Breast epithelium (tissue), 4 donors: ENCODE data around the gene ATP5ME. TPM values are rescaled to one million over a fixed set of nuclear protein-coding genes. Genes with fewer than 3 reads are reported as not detected.

Experiments used
- DNase-seq, 2 donors: peaks; one replicate each; pipeline ENCODE4 v3.0.0-alpha.2; 2019; ENCODE audit warnings: low spot score in 2 of 2
- H3K27ac ChIP-seq, 2 donors: fragments of 200-600 bp; sonication (generic) in 1 of 2; one replicate each; pipeline ENCODE4 v1.5.1; 2016 to 2019; ENCODE audit warnings: mild to moderate bottlenecking in 1 of 2
- H3K27me3 ChIP-seq, 2 donors: fragments of 200-600 bp; sonication (generic) in 1 of 2; one replicate each; pipeline versions ENCODE4 v1.5.1 to v1.6.0; 2017 to 2019; ENCODE audit warnings: control low read depth in 1 of 2, mild to moderate bottlenecking in 1 of 2
- H3K36me3 ChIP-seq: fragments of 200-600 bp; one replicate; pipeline ENCODE4 v1.5.1; 2019
- H3K4me1 ChIP-seq, 2 donors: fragments of 200-600 bp; sonication (generic); one replicate each; pipeline ENCODE4 v1.5.1; 2016 to 2019; ENCODE audit warnings: control low read depth in 1 of 2
- H3K4me3 ChIP-seq, 3 donors: fragments of 200-600 bp; sonication (generic); 1 replicate in 2 of 3; 2 replicates in 1 of 3; pipeline ENCODE4 v1.5.1; 2016 to 2019; ENCODE audit warnings: mild to moderate bottlenecking in 3 of 3, moderate library complexity in 2 of 3
- H3K9me3 ChIP-seq, 2 donors: fragments of 200-600 bp; sonication (generic) in 1 of 2; one replicate each; pipeline ENCODE4 v1.5.1; 2016 to 2019; ENCODE audit warnings: control low read depth in 1 of 2
- POLR2A ChIP-seq: fragments of 450-650 bp; IDR thresholded peaks from one replicate; pipeline ENCODE4 v1.6.1; 2016; ENCODE audit warnings: antibody characterized with exemption, mild to moderate bottlenecking, moderate library complexity
- POLR2AphosphoS5 ChIP-seq, 3 donors: sonication (generic); formaldehyde crosslinking; IDR thresholded peaks; one replicate each; pipeline ENCODE4 v1.6.1; 2017; ENCODE audit warnings: antibody characterized with exemption in 3 of 3
- intact Hi-C: fragments of 100-400 bp; cut with DNase I; formaldehyde crosslinking; loops from one replicate; pipeline ENCODE4 v1.15.1; 2023; ENCODE audit warnings: low total_unique reads
- total RNA-seq, 3 donors: library from RNA; depleted of rRNA; stranded (reverse); fragments of >200 nt; gene quantifications; one replicate each; pipeline ENCODE4 v1.1.0, GENCODE V29; 2016
- TF ChIP-seq, protein P1 (sequence below), 3 donors: fragments of 450-650 bp; IDR thresholded peaks; one replicate each; pipeline ENCODE4 v1.5.1; 2016 to 2017; ENCODE audit warnings: antibody characterized with exemption in 3 of 3, mild to moderate bottlenecking in 3 of 3, moderate library complexity in 3 of 3

The ATP5ME gene
- total RNA-seq, 3 donors from 2014 or later, result 108 to 179 (median 128) TPM

- peak overlapping the region; percentile 74 to 86 for H3K27ac ChIP-seq
- DNase-seq, result no peak
- no peaks in the 10 kb centered on the region for H3K36me3 ChIP-seq
- peaks cover 0 to 8% of the 10 kb centered on the region in 2 donors for H3K4me1 ChIP-seq
- no peaks in the 10 kb centered on the region for H3K9me3 ChIP-seq
- intact Hi-C loops, result no loop called here
- TF ChIP-seq POLR2AphosphoS5 (IDR thresholded peaks at IDR 0.05), result no peak
- TF ChIP-seq, protein P1, sequence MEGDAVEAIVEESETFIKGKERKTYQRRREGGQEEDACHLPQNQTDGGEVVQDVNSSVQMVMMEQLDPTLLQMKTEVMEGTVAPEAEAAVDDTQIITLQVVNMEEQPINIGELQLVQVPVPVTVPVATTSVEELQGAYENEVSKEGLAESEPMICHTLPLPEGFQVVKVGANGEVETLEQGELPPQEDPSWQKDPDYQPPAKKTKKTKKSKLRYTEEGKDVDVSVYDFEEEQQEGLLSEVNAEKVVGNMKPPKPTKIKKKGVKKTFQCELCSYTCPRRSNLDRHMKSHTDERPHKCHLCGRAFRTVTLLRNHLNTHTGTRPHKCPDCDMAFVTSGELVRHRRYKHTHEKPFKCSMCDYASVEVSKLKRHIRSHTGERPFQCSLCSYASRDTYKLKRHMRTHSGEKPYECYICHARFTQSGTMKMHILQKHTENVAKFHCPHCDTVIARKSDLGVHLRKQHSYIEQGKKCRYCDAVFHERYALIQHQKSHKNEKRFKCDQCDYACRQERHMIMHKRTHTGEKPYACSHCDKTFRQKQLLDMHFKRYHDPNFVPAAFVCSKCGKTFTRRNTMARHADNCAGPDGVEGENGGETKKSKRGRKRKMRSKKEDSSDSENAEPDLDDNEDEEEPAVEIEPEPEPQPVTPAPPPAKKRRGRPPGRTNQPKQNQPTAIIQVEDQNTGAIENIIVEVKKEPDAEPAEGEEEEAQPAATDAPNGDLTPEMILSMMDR (IDR thresholded peaks at IDR 0.05), result no peak
- TF ChIP-seq POLR2A, result no peak
- H3K4me3 ChIP-seq, result peak overlapping the region in 1 of 3 donors; percentile 22
- H3K27me3 ChIP-seq, result no peaks in the 10 kb centered on the region
Observed at GRCh38 chr4:720111-720860, 46.2 kb upstream of the ATP5ME start.

GRCh38 chr4:718460-718859 lies 44.4 kb upstream of the ATP5ME start:
- Histone ChIP-seq H3K9me3 (no peaks in the 10 kb centered on the region), H3K36me3 (no peaks in the 10 kb centered on the region), H3K4me3 (no peak overlapping the region), H3K27ac (no peak overlapping the region), H3K4me1 (peaks cover 0 to 8% of the 10 kb centered on the region in 2 donors), H3K27me3 (no peaks in the 10 kb centered on the region)
- TF ChIP-seq, protein P1 (IDR thresholded peaks at IDR 0.05), result no peak
- no peak for TF ChIP-seq POLR2AphosphoS5 (IDR thresholded peaks at IDR 0.05)
- TF ChIP-seq POLR2A, result no peak
- no peak for DNase-seq
- intact Hi-C loops, result no loop called here

DNA sequence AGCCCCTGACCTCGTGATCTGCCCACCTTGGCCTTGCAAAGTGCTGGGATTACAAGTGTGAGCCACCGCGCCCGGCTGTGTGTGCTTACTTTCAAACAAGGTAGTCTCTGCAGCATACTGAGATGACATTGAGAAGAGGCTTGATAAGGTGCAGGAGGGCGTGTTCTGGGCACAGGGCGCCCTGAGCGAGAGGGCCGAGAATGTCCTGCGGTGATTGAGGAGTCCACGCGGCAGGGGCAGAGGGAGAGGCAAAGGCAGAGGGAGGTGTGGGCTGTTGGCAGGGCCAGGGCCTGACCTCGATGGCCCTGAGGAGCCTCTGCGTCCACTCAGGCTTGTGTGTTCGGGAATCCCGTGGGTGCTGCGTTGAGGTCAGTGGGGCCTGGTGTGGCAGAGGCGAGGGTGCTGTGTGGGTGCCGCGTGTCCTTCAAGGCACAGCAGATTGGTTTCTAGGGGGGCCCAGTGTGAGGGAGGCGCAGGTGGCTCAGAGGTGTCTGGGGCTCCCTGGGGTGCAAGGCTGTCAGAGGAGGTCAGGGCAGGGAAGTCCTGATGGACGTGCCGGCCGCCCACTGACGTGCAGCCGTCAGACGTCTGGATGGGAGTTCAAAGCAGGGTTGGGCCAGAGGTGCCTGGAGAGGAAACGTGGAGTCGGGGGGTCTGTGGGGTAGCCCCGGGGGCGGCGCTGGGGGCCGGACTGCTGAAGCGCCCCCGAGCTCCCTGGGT lies 43.7 kb upstream of the ATP5ME start:
- TF ChIP-seq, protein P1 (IDR thresholded peaks at IDR 0.05), result no peak
- TF ChIP-seq POLR2AphosphoS5 (IDR thresholded peaks at IDR 0.05) (no peak), POLR2A (no peak)
- no peaks in the 10 kb centered on the region for H3K27me3 ChIP-seq
- intact Hi-C loops, result no loop called here
- H3K4me1 ChIP-seq, result peaks cover 0 to 8% of the 10 kb centered on the region in 2 donors
- H3K36me3 ChIP-seq, result no peaks in the 10 kb centered on the region
- no peak overlapping the region for H3K4me3 ChIP-seq
- no peaks in the 10 kb centered on the region for H3K9me3 ChIP-seq
- H3K27ac ChIP-seq, result no peak overlapping the region
- no peak for DNase-seq

DNA sequence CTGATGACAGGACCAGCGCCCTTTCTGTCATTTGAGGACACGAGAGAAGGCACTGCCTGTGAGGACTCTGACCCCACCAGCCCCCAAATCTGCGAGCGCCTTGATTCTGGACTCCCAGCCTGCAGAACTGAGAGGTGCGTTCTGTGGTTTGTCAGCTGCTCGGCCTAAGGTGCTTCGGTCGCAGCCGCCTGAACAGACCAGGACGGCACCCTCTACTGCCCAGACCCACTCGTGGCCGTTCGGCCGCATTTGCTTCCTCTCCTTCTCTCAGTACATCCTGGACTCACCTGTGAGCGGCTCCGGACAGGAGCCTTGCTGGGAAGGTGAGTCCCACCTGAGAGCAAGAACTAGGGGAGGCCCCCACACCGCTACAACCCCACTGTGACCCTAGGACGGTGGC lies 40.0 kb upstream of the ATP5ME start:
- intact Hi-C loops, result no loop called here
- no peak overlapping the region for H3K27ac ChIP-seq
- H3K9me3 ChIP-seq, result no peaks in the 10 kb centered on the region
- no peaks in the 10 kb centered on the region for H3K36me3 ChIP-seq
- DNase-seq, result no peak
- H3K4me3 ChIP-seq, result no peak overlapping the region
- TF ChIP-seq POLR2AphosphoS5 (IDR thresholded peaks at IDR 0.05) (no peak), POLR2A (no peak)
- no peaks in the 10 kb centered on the region for H3K4me1 ChIP-seq
- H3K27me3 ChIP-seq, result no peaks in the 10 kb centered on the region

- Histone ChIP-seq H3K4me3 (no peak overlapping the region), H3K4me1 (peaks cover 0 to 6% of the 10 kb centered on the region in 2 donors), H3K9me3 (no peaks in the 10 kb centered on the region), H3K27me3 (no peaks in the 10 kb centered on the region), H3K36me3 (no peaks in the 10 kb centered on the region), H3K27ac (no peak overlapping the region)
- intact Hi-C loops, result no loop called here
- TF ChIP-seq POLR2AphosphoS5 (IDR thresholded peaks at IDR 0.05) (no peak), POLR2A (no peak)
- TF ChIP-seq, protein P1 (IDR thresholded peaks at IDR 0.05), result no peak
- no peak for DNase-seq
Observed at GRCh38 chr4:712916-713632, 39.0 kb upstream of the ATP5ME start.
